CD4-positive, alpha-beta T cell (primary cell): Measurements from ENCODE around the gene HS3ST4. TPM values are rescaled to one million over a fixed set of nuclear protein-coding genes. Genes with fewer than 3 reads are reported as not detected.

ENCODE experiments used
- ATAC-seq: fragments of 200-7000 bp; cut with Tn5 transposase; one replicate; pipeline ENCODE4 v1.10.0; 2022; ENCODE audit warnings: mild to moderate bottlenecking; ENCODE audit not compliant: poor library complexity
- CTCF ChIA-PET: fragments of 350-600 bp; sonication (Branson Sonifier 250); formaldehyde crosslinking; loops from one replicate; lab custom pipeline; 2021; ENCODE audit warnings: antibody characterized with exemption, inconsistent platforms; lab: Charles Lee
- POLR2A ChIA-PET: fragments of 350-600 bp; sonication (Branson Sonifier 250); formaldehyde crosslinking; loops from one replicate; lab custom pipeline; 2021; ENCODE audit warnings: antibody characterized with exemption, inconsistent platforms; lab: Charles Lee
- DNase-seq, 14 experiments: peaks; one replicate each; pipeline ENCODE4 v3.0.0-alpha.2; 2013 to 2020; ENCODE audit warnings: mixed read lengths in 2 of 14
- H3K27ac ChIP-seq, 2 donors: one replicate each; pipeline versions ENCODE4 v1.5.1 to v1.7.0; 2013; ENCODE audit warnings: low read length in 2 of 2, low read depth in 1 of 2, mild to moderate bottlenecking in 1 of 2
- H3K27me3 ChIP-seq, 2 experiments: 1 replicate in 1 of 2; 2 replicates in 1 of 2; pipeline versions ENCODE4 v1.6.1 to v1.7.0; 2013; ENCODE audit warnings: low read length in 2 of 2, control low read depth in 1 of 2, mild to moderate bottlenecking in 1 of 2, moderate library complexity in 1 of 2; ENCODE audit not compliant: insufficient read depth in 2 of 2, control insufficient read depth in 1 of 2
- H3K36me3 ChIP-seq: one replicate; pipeline ENCODE4 v1.6.1; 2013; ENCODE audit warnings: low read length, control low read depth; ENCODE audit not compliant: insufficient read depth
- H3K4me1 ChIP-seq: one replicate; pipeline ENCODE4 v1.6.1; 2013; ENCODE audit warnings: low read length, control low read depth; ENCODE audit not compliant: insufficient read depth
- H3K4me3 ChIP-seq: one replicate; pipeline ENCODE4 v1.5.1; 2013; ENCODE audit warnings: mild to moderate bottlenecking, low read length, moderate library complexity
- H3K9me3 ChIP-seq, 2 experiments: 1 replicate in 1 of 2; 2 replicates in 1 of 2; pipeline versions ENCODE4 v1.6.1 to v1.7.0; 2013; ENCODE audit warnings: low read length in 2 of 2, mild to moderate bottlenecking in 2 of 2, control low read depth in 1 of 2, moderate library complexity in 1 of 2; ENCODE audit not compliant: control insufficient read depth in 1 of 2, insufficient read depth in 1 of 2
- H3K27ac Mint-ChIP-seq: one replicate; pipeline ENCODE4 v1.8.0; 2020; ENCODE audit warnings: mixed read lengths
- H3K27me3 Mint-ChIP-seq: one replicate; pipeline ENCODE4 v1.8.0; 2021; ENCODE audit warnings: mixed read lengths
- H3K36me3 Mint-ChIP-seq: one replicate; pipeline ENCODE4 v1.8.0; 2021; ENCODE audit warnings: low read depth, mixed read lengths
- H3K4me1 Mint-ChIP-seq: one replicate; pipeline ENCODE4 v1.8.0; 2021; ENCODE audit warnings: low read depth, mixed read lengths
- H3K4me3 Mint-ChIP-seq: one replicate; pipeline ENCODE4 v1.8.0; 2020; ENCODE audit warnings: mild to moderate bottlenecking, mixed read lengths
- H3K9me3 Mint-ChIP-seq: one replicate; pipeline ENCODE4 v1.8.0; 2020; ENCODE audit warnings: mixed read lengths
- intact Hi-C, 2 experiments: fragments of 100-400 bp; cut with DNase I in 1 of 2; cut with micrococcal nuclease in 1 of 2; formaldehyde crosslinking; loops; one replicate each; pipeline versions ENCODE4 v1.15.1 to v1.9.0; 2023 to 2025; cut with DNase I, micrococcal nuclease
- total RNA-seq, 174 experiments: library from RNA in 2 of 174; stranded (reverse) in 2 of 174; gene quantifications; one replicate each; pipeline ENCODE4 v1.2.3 and lab custom pipeline; 2021 to 2026
- TF ChIP-seq, protein P1 (sequence below): fragments of 200-600 bp; IDR thresholded peaks from one replicate; pipeline ENCODE4 v1.8.0; 2022; ENCODE audit warnings: antibody characterized with exemption, mild to moderate bottlenecking

The HS3ST4 gene
- total RNA-seq, 2 experiments from 2014 or later: not detected

DNA sequence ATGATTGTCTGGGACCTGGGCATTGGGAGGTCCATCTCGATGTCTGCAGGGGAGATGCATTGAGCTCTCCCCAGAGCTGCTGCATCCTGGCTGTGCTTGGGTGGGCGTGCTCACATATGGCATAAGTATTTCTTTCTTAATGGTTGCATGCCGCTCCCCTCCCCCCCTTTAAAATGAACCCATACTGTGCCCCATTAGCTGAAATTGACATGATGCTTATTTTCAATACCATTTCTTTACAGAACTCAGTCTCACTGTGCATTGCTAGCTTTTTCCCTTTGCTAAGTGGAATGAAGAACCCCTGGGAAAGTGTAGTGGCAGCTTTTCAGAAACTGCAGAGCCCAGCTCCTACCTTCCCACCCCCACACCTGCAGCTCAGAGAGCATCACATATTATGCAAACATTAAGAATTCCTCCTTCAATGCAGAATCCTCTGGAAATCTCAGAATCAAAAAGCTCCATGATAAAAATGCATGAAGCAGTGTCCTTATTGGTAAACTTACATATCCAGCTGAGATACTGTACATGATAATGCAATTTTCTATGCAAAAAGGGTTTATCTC lies 56.4 kb downstream of the HS3ST4 start:
- Mint-ChIP-seq H3K4me1 (no peaks in the 10 kb centered on the region), H3K4me3 (no peak overlapping the region), H3K27me3 (peaks cover 5% of the 10 kb centered on the region), H3K27ac (no peak overlapping the region), H3K9me3 (peaks cover 6% of the 10 kb centered on the region), H3K36me3 (no peaks in the 10 kb centered on the region)
- no peak overlapping the region for H3K27ac ChIP-seq
- H3K27me3 ChIP-seq: no peaks in the 10 kb centered on the region
- ATAC-seq (no peak), DNase-seq (no peak)
- POLR2A ChIA-PET: no interaction called here
- H3K36me3 ChIP-seq: no peaks in the 10 kb centered on the region
- intact Hi-C loops: no loop called here
- peaks cover 0 to 4% of the 10 kb centered on the region in 2 experiments for H3K9me3 ChIP-seq
- CTCF ChIA-PET: no interaction called here
- H3K4me1 ChIP-seq: no peaks in the 10 kb centered on the region
- TF ChIP-seq, protein P1, sequence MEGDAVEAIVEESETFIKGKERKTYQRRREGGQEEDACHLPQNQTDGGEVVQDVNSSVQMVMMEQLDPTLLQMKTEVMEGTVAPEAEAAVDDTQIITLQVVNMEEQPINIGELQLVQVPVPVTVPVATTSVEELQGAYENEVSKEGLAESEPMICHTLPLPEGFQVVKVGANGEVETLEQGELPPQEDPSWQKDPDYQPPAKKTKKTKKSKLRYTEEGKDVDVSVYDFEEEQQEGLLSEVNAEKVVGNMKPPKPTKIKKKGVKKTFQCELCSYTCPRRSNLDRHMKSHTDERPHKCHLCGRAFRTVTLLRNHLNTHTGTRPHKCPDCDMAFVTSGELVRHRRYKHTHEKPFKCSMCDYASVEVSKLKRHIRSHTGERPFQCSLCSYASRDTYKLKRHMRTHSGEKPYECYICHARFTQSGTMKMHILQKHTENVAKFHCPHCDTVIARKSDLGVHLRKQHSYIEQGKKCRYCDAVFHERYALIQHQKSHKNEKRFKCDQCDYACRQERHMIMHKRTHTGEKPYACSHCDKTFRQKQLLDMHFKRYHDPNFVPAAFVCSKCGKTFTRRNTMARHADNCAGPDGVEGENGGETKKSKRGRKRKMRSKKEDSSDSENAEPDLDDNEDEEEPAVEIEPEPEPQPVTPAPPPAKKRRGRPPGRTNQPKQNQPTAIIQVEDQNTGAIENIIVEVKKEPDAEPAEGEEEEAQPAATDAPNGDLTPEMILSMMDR: no peak
- H3K4me3 ChIP-seq: no peak overlapping the region

DNA sequence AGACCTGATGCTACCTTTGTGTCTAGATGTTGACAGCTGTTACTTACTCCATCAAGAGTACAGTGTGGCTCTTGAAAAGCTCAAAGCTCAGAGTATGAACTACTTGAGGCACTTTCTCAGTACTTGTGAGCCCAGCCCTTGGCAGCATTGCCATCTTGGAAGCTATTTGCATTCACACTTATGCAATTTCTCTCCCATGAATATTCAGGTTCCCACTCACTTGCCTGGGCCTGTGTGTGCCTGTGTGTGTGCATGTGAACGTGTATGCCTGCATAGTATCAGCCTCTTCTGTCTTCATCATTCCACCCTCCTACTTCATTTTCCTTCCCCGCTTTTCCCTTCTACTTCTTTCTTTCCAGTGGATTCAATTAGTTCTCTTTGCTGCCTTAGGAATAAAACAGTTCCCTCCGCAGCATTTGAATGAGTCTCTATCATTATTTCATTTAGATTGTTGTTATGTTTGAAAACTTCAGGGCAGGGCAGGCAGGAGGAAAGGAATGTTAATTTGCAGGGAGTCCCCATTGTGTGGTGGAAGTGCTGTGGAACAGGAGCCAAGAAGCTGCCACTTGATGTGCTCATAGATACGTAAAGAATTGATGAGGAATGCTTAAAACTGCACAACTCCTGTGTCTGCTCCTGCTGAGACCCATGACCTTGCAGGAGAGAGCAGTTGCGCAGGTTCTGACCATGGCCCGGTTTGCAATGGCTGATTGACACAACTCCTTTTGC lies 58.9 kb downstream of the HS3ST4 start:
- H3K36me3 ChIP-seq: no peaks in the 10 kb centered on the region
- peaks cover 0 to 4% of the 10 kb centered on the region in 2 experiments for H3K9me3 ChIP-seq
- no peak overlapping the region for H3K4me3 Mint-ChIP-seq
- no peak overlapping the region for H3K27ac Mint-ChIP-seq
- ATAC-seq (no peak), DNase-seq (no peak)
- H3K4me1 ChIP-seq: no peaks in the 10 kb centered on the region
- H3K9me3 Mint-ChIP-seq: peaks cover 6% of the 10 kb centered on the region
- H3K4me3 ChIP-seq: no peak overlapping the region
- ChIA-PET POLR2A (no interaction called here), CTCF (no interaction called here)
- intact Hi-C loops: no loop called here
- TF ChIP-seq, protein P1: no peak
- H3K4me1 Mint-ChIP-seq: no peaks in the 10 kb centered on the region
- H3K27me3 Mint-ChIP-seq: peaks cover 18% of the 10 kb centered on the region
- no peak overlapping the region for H3K27ac ChIP-seq
- no peaks in the 10 kb centered on the region for H3K36me3 Mint-ChIP-seq
- H3K27me3 ChIP-seq: no peaks in the 10 kb centered on the region

- Mint-ChIP-seq H3K4me1 (no peaks in the 10 kb centered on the region), H3K4me3 (no peak overlapping the region), H3K27ac (no peak overlapping the region), H3K9me3 (peaks cover 6% of the 10 kb centered on the region), H3K27me3 (peaks cover 18% of the 10 kb centered on the region), H3K36me3 (no peaks in the 10 kb centered on the region)
- TF ChIP-seq, protein P1: no peak
- no peak for ATAC-seq
- Histone ChIP-seq H3K4me1 (no peaks in the 10 kb centered on the region), H3K9me3 (peaks cover 0 to 4% of the 10 kb centered on the region in 2 experiments), H3K36me3 (no peaks in the 10 kb centered on the region), H3K27me3 (no peaks in the 10 kb centered on the region), H3K27ac (no peak overlapping the region), H3K4me3 (no peak overlapping the region)
- intact Hi-C loops: no loop called here
- CTCF ChIA-PET: no interaction called here
- POLR2A ChIA-PET: no interaction called here
- no peak for DNase-seq
Observed at GRCh38 chr16:25751230-25751835, 59.6 kb downstream of the HS3ST4 start.
